HepG2 (cell line): ENCODE results near the gene OTUD7B. TPM values are rescaled to one million over a fixed set of nuclear protein-coding genes. Genes with fewer than 3 reads are reported as not detected.

ENCODE experiments used
- CBX1 ChIP-seq: IDR thresholded peaks from one replicate; pipeline ENCODE4 v1.6.1; 2016; ENCODE audit warnings: antibody characterized with exemption, low read depth
- DNMT1 ChIP-seq: sonication (generic); formaldehyde crosslinking; IDR thresholded peaks from 2 replicates; pipeline ENCODE4 v1.5.1; 2020; ENCODE audit warnings: mild to moderate bottlenecking, missing genetic modification reagents
- EEA1 ChIP-seq: sonication (generic); formaldehyde crosslinking; IDR thresholded peaks from 2 replicates; pipeline ENCODE4 v1.5.1; 2020; ENCODE audit warnings: mild to moderate bottlenecking, missing genetic modification reagents, borderline replicate concordance
- GATAD1 ChIP-seq: IDR thresholded peaks from 2 replicates; pipeline ENCODE4 v1.6.1; 2016; ENCODE audit warnings: missing genetic modification reagents, missing compliant biosample characterization
- HNRNPLL ChIP-seq: fragments of 200-400 bp; formaldehyde crosslinking; IDR thresholded peaks from 2 replicates; pipeline ENCODE4 v1.6.1; 2017; ENCODE audit warnings: mild to moderate bottlenecking, low read depth, low read length; ENCODE audit not compliant: poor library complexity, severe bottlenecking
- MED13 ChIP-seq: sonication (generic); formaldehyde crosslinking; IDR thresholded peaks from 2 replicates; pipeline ENCODE4 v1.5.0; 2020; ENCODE audit warnings: missing genetic modification reagents
- MLXIP ChIP-seq: sonication (generic); formaldehyde crosslinking; IDR thresholded peaks from 2 replicates; pipeline ENCODE4 v1.9.0; 2021; ENCODE audit warnings: missing genetic modification reagents, borderline replicate concordance
- PRPF4 ChIP-seq: fragments of 200-400 bp; formaldehyde crosslinking; IDR thresholded peaks from 2 replicates; pipeline ENCODE4 v1.6.1; 2016; ENCODE audit warnings: low read length, low read depth; ENCODE audit not compliant: poor library complexity, severe bottlenecking
- SCMH1 ChIP-seq: sonication (generic); formaldehyde crosslinking; IDR thresholded peaks from 2 replicates; pipeline ENCODE4 v1.9.0; 2021; ENCODE audit warnings: missing genetic modification reagents, mild to moderate bottlenecking, borderline replicate concordance
- SMAD1 ChIP-seq: sonication (generic); formaldehyde crosslinking; IDR thresholded peaks from 2 replicates; pipeline ENCODE4 v1.4.0; 2020; ENCODE audit warnings: missing genetic modification reagents, low read depth, mild to moderate bottlenecking, borderline replicate concordance
- TBX3 ChIP-seq: fragments of 450-650 bp; IDR thresholded peaks from 2 replicates; pipeline ENCODE4 v1.6.1; 2017; ENCODE audit warnings: antibody characterized with exemption, mild to moderate bottlenecking, inconsistent platforms, borderline replicate concordance
- ZFX ChIP-seq: sonication (generic); formaldehyde crosslinking; IDR thresholded peaks from 2 replicates; pipeline ENCODE4 v1.4.0; 2020; ENCODE audit warnings: mild to moderate bottlenecking, low read depth, missing genetic modification reagents, moderate library complexity
- ZNF12 ChIP-seq: sonication (generic); formaldehyde crosslinking; IDR thresholded peaks from 2 replicates; pipeline ENCODE4 v1.5.0; 2020; ENCODE audit warnings: missing genetic modification reagents
- ZNF274 ChIP-seq: sonication (generic); formaldehyde crosslinking; IDR thresholded peaks from 2 replicates; pipeline ENCODE4 v1.5.1; 2020; ENCODE audit warnings: mild to moderate bottlenecking, missing genetic modification reagents
- ZNF326 ChIP-seq: sonication (generic); formaldehyde crosslinking; IDR thresholded peaks from 2 replicates; pipeline ENCODE4 v1.4.0; 2020; ENCODE audit warnings: missing genetic modification reagents, borderline replicate concordance
- ZNF556 ChIP-seq: sonication (generic); formaldehyde crosslinking; IDR thresholded peaks from 2 replicates; pipeline ENCODE4 v1.4.0; 2020; ENCODE audit warnings: mild to moderate bottlenecking, missing genetic modification reagents, borderline replicate concordance
- ZNF576 ChIP-seq: sonication (generic); formaldehyde crosslinking; IDR thresholded peaks from 2 replicates; pipeline ENCODE4 v1.4.0; 2020; ENCODE audit warnings: mild to moderate bottlenecking, missing genetic modification reagents
- polyA plus RNA-seq, 8 experiments: library from polyadenylated mRNA; depleted of rRNA in 3 of 8; stranded (reverse) in 7 of 8; unstranded in 1 of 8; fragments of >200 nt; fragmentation: Illumina TruSeq in 4 of 8; extraction: Trizol in 4 of 8; gene quantifications; 2 replicates each; pipeline versions ENCODE4 v1.2.1 to v1.2.3, GENCODE V29; 2011 to 2016; ENCODE audit warnings: low read depth in 4 of 8, missing spikeins in 1 of 8, mixed read lengths in 1 of 8; ENCODE audit not compliant: insufficient read depth in 1 of 8
- total RNA-seq, 5 experiments: library from RNA; depleted of rRNA; stranded (reverse); fragments of >200 nt; fragmentation: Illumina TruSeq; extraction: Trizol; gene quantifications; 2 replicates each; pipeline ENCODE4 v1.2.3, GENCODE V29; 2016; ENCODE audit warnings: low read depth in 1 of 5
- TF ChIP-seq, protein P1 (sequence below): sonication (generic); formaldehyde crosslinking; IDR thresholded peaks from 2 replicates; pipeline ENCODE4 v1.5.1; 2020; ENCODE audit warnings: mild to moderate bottlenecking, missing genetic modification reagents, borderline replicate concordance
- TF ChIP-seq, protein P2 (sequence below): sonication (generic); formaldehyde crosslinking; IDR thresholded peaks from 2 replicates; pipeline ENCODE4 v1.8.0; 2022; ENCODE audit warnings: missing genetic modification reagents, low read depth, mild to moderate bottlenecking, borderline replicate concordance
- TF ChIP-seq, protein P3 (sequence below): sonication (generic); formaldehyde crosslinking; IDR thresholded peaks from 2 replicates; pipeline ENCODE4 v1.5.1; 2020; ENCODE audit warnings: missing genetic modification reagents, mild to moderate bottlenecking, borderline replicate concordance
- TF ChIP-seq, protein P4 (sequence below): sonication (generic); formaldehyde crosslinking; IDR thresholded peaks from 2 replicates; pipeline ENCODE4 v1.4.0; 2020; ENCODE audit warnings: missing genetic modification reagents

The OTUD7B gene
- total and polyA plus RNA-seq, 2 of the 13 experiments (the other 11 are each of a cell fraction or from before 2014, with no cell fraction given), result 5.1 to 11.2 TPM

GRCh38 chr1:150010393-150011115 is at the start of gene OTUD7B (continued):
- TF ChIP-seq MLXIP (no peak), ZNF12 (CRISPR knock-in tag) (0 out of 2 replicates have a peak, but pooled peaks have one; percentile 32), SCMH1 (CRISPR knock-in tag) (no peak), HNRNPLL (peak; percentile 83), ZNF576 (CRISPR knock-in tag) (peak; percentile 76; the same call in 1 of the 2 replicates), MED13 (CRISPR knock-in tag) (0 out of 2 replicates have a peak, but pooled peaks have one; percentile 19), EEA1 (CRISPR knock-in tag) (0 out of 2 replicates have a peak, but pooled peaks have one; percentile 69), TBX3 (peak; percentile 17; the same call in 1 of the 2 replicates), ZNF556 (CRISPR knock-in tag) (peak; percentile 99), PRPF4 (no peak), GATAD1 (CRISPR knock-in tag) (peak; percentile 90), SMAD1 (no peak), ZNF274 (CRISPR knock-in tag) (peak; percentile 90), DNMT1 (CRISPR knock-in tag) (no peak), ZFX (peak; percentile 88), CBX1 (peak; percentile 67), ZNF326 (no peak)
- TF ChIP-seq, protein P1, sequence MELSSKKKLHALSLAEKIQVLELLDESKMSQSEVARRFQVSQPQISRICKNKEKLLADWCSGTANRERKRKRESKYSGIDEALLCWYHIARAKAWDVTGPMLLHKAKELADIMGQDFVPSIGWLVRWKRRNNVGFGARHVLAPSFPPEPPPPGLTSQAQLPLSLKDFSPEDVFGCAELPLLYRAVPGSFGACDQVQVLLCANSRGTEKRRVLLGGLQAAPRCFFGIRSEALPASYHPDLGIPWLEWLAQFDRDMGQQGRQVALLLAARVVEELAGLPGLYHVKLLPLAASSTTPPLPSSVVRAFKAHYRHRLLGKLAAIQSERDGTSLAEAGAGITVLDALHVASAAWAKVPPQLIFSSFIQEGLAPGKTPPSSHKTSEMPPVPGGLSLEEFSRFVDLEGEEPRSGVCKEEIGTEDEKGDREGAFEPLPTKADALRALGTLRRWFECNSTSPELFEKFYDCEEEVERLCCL, result no peak
- TF ChIP-seq, protein P2, sequence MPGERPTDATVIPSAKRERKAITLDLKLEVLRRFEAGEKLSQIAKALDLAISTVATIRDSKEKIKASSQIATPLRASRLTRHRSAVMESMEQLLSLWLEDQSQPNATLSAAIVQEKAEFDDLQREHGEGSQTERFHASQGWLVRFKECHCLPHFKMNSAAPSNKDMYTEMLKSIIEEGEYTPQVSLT (CRISPR knock-in tag), result no peak
- TF ChIP-seq, protein P3, sequence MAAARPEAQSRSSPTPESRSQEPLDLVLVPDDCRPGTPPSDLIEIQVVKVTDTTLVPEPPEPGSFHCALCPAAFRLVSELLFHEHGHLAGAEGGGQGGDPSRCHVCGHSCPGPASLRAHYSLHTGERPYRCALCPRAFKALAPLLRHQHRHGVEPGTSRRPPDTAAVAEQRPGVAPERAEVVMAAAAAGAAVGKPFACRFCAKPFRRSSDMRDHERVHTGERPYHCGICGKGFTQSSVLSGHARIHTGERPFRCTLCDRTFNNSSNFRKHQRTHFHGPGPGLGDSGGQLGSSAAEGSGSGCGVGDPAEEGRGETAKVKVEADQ (CRISPR knock-in tag), result no peak
- TF ChIP-seq, protein P4, sequence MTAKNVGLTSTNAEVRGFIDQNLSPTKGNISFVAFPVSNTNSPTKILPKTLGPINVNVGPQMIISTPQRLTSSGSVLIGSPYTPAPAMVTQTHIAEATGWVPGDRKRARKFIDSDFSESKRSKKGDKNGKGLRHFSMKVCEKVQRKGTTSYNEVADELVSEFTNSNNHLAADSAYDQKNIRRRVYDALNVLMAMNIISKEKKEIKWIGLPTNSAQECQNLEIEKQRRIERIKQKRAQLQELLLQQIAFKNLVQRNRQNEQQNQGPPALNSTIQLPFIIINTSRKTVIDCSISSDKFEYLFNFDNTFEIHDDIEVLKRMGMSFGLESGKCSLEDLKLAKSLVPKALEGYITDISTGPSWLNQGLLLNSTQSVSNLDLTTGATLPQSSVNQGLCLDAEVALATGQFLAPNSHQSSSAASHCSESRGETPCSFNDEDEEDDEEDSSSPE (CRISPR knock-in tag), result peak; percentile 72
